GM23338 (cell line): ENCODE measurements around the gene SRCIN1. TPM values are rescaled to one million over a fixed set of nuclear protein-coding genes. Genes with fewer than 3 reads are reported as not detected.

ENCODE experiments used
- polyA plus RNA-seq: library from polyadenylated mRNA; unstranded; fragments of >200 nt; fragmentation: Nextera tagmentation; extraction: Ambion mirVana; gene quantifications from 2 replicates; pipeline ENCODE4 v1.2.1, GENCODE V29; 2016
- total RNA-seq: library from RNA; depleted of rRNA; stranded (reverse); fragments of >200 nt; shearing (Covaris generic); gene quantifications from 2 replicates; pipeline ENCODE4 v1.2.3, GENCODE V29; 2014; rRNA removed

SRCIN1 gene
- total and polyA plus RNA-seq, 2 experiments from 2014 or later: 0.87 to 2.2 TPM

Other genes starting within 250 kb of the SRCIN1 start
- 116 and 150 TPM in 2 replicates for gene ARHGAP23, start 177.5 kb downstream of the SRCIN1 start, total RNA-seq
- 21.4 and 24.1 TPM in 2 replicates for gene ARHGAP23, start 177.5 kb downstream of the SRCIN1 start, polyA plus RNA-seq
- 1.7 and 2.4 TPM in 2 replicates for gene EPOP, start 69.0 kb upstream of the SRCIN1 start, total RNA-seq
- 0.42 and 0.82 TPM in 2 replicates for gene EPOP, start 69.0 kb upstream of the SRCIN1 start, polyA plus RNA-seq
- gene MLLT6, start 99.3 kb upstream of the SRCIN1 start, total RNA-seq: 2.8 and 3.3 TPM in 2 replicates
- gene MLLT6, start 99.3 kb upstream of the SRCIN1 start, polyA plus RNA-seq: 1.8 and 2.6 TPM in 2 replicates
- 0.94 and 3.4 TPM in 2 replicates for gene CISD3, start 124.4 kb upstream of the SRCIN1 start, total RNA-seq
- gene CISD3, start 124.4 kb upstream of the SRCIN1 start, polyA plus RNA-seq: 8.9 and 9.9 TPM in 2 replicates
- gene PCGF2, start 142.4 kb upstream of the SRCIN1 start, total RNA-seq: 21.1 and 23.4 TPM in 2 replicates
- gene PCGF2, start 142.4 kb upstream of the SRCIN1 start, polyA plus RNA-seq: 51.9 and 60.9 TPM in 2 replicates
- gene PSMB3, start 146.8 kb upstream of the SRCIN1 start, total RNA-seq: 250 and 270 TPM in 2 replicates
- gene PSMB3, start 146.8 kb upstream of the SRCIN1 start, polyA plus RNA-seq: 523 and 558 TPM in 2 replicates
- 36.0 and 43.4 TPM in 2 replicates for gene PIP4K2B, start 193.6 kb upstream of the SRCIN1 start, total RNA-seq
- gene PIP4K2B, start 193.6 kb upstream of the SRCIN1 start, polyA plus RNA-seq: 9.5 and 10.0 TPM in 2 replicates
- gene CWC25, start 219.4 kb upstream of the SRCIN1 start, total RNA-seq: 6.4 and 11.6 TPM in 2 replicates
- gene CWC25, start 219.4 kb upstream of the SRCIN1 start, polyA plus RNA-seq: 28.4 and 29.8 TPM in 2 replicates
- 877 and 957 TPM in 2 replicates for gene RPL23, start 247.8 kb upstream of the SRCIN1 start, total RNA-seq
- gene RPL23, start 247.8 kb upstream of the SRCIN1 start, polyA plus RNA-seq: 4,267 and 4,484 TPM in 2 replicates